ENCODE results near the gene TK1.

- no peak for TF ChIP-seq EZH2 (optimal IDR thresholded peaks at IDR 0.05; ENCODE audit: low read depth, low read length)
- TF ChIP-seq, protein P1, sequence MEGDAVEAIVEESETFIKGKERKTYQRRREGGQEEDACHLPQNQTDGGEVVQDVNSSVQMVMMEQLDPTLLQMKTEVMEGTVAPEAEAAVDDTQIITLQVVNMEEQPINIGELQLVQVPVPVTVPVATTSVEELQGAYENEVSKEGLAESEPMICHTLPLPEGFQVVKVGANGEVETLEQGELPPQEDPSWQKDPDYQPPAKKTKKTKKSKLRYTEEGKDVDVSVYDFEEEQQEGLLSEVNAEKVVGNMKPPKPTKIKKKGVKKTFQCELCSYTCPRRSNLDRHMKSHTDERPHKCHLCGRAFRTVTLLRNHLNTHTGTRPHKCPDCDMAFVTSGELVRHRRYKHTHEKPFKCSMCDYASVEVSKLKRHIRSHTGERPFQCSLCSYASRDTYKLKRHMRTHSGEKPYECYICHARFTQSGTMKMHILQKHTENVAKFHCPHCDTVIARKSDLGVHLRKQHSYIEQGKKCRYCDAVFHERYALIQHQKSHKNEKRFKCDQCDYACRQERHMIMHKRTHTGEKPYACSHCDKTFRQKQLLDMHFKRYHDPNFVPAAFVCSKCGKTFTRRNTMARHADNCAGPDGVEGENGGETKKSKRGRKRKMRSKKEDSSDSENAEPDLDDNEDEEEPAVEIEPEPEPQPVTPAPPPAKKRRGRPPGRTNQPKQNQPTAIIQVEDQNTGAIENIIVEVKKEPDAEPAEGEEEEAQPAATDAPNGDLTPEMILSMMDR (IDR thresholded peaks at IDR 0.05; ENCODE audit: low read length): peak; percentile 60
Measured at GRCh38 chr17:78133971-78134898, 52.6 kb downstream of the TK1 start.
